ENCODE data around the gene SAMSN1. TPM values are rescaled to one million over a fixed set of nuclear protein-coding genes. Genes with fewer than 3 reads are reported as not detected.

SAMSN1 gene
- total RNA-seq, 1 donor from 2014 or later = 1.0 TPM

DNA sequence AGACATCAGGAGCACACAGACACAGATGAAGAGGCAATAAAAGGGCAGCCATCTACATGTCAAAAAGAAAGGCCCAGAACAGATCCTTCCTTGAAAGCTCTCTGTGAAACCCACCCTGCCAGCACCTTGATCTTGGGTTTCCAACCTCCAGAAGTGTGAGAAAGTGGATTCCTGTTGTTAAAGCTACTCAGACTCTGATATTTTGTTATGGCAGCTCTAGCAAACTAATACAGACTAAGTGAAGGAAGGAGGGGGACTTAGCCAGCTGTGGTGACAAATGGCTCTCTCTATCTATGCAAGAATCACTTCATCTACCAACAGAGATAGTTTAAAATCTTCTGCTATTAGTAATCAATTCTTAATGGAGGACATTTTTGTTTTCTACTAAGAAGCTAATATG is 10.4 kb downstream of the SAMSN1 start:
- H3K27me3 ChIP-seq (ENCODE audit: low read depth) = no peaks in the 10 kb centered on the region
- no peaks in the 10 kb centered on the region for H3K4me1 ChIP-seq
- no peak overlapping the region for H3K27ac ChIP-seq (replicated peaks)
- intact Hi-C loops (cut with micrococcal nuclease) = no loop called here
- peaks cover 20% of the 10 kb centered on the region for H3K9me3 ChIP-seq (replicated peaks)
- TF ChIP-seq, protein P1, sequence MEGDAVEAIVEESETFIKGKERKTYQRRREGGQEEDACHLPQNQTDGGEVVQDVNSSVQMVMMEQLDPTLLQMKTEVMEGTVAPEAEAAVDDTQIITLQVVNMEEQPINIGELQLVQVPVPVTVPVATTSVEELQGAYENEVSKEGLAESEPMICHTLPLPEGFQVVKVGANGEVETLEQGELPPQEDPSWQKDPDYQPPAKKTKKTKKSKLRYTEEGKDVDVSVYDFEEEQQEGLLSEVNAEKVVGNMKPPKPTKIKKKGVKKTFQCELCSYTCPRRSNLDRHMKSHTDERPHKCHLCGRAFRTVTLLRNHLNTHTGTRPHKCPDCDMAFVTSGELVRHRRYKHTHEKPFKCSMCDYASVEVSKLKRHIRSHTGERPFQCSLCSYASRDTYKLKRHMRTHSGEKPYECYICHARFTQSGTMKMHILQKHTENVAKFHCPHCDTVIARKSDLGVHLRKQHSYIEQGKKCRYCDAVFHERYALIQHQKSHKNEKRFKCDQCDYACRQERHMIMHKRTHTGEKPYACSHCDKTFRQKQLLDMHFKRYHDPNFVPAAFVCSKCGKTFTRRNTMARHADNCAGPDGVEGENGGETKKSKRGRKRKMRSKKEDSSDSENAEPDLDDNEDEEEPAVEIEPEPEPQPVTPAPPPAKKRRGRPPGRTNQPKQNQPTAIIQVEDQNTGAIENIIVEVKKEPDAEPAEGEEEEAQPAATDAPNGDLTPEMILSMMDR (IDR thresholded peaks at IDR 0.05; ENCODE audit: borderline replicate concordance) = no peak
- no peak for DNase-seq
- H3K4me3 ChIP-seq = no peak overlapping the region
- no peaks in the 10 kb centered on the region for H3K36me3 ChIP-seq

DNA sequence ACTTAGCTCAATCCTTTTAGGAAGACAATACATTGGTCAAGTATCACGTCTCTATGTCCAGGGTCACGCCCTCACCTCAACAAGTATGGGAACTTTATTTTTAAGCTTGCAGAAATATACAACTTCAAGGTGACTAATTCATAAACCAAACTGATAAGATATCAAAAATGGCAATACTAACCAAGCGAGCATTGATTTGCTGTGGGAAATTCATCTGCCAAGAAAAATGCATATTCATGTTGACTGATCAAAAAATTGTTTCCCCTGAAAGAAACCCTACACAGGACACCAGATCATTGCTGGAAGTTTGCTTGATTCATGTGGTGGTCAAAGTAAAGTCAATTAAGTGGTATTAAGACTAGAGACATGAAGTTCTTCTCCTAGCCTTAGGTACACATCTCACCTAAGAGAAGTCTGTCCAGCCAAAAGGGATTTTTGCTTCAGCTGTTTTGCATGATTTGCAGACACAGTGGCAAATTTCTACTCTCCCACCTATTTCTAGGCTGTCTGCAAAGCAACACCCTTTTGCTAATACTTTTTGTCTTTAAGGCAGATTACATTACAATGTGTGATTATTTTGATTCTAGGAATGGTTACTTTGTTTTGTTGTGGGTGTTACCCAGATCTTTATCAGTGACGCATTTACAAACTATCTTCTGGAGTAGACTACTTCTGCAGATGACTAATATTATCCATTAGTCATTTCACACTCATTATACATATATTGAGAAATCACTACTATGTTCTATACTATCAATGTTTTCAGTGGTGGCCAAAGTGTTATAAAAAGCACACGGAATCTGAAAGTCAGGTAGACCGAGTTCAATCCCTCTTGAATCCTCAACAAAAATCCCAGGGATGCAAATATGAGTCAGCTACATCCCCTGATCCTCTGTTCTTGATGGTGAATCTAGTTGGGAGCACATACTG is 12.4 kb downstream of the SAMSN1 start:
- H3K4me1 ChIP-seq = no peaks in the 10 kb centered on the region
- H3K27ac ChIP-seq (replicated peaks) = no peak overlapping the region
- TF ChIP-seq, protein P1 (IDR thresholded peaks at IDR 0.05; ENCODE audit: borderline replicate concordance) = no peak
- no peak overlapping the region for H3K4me3 ChIP-seq
- intact Hi-C loops (cut with micrococcal nuclease) = no loop called here
- H3K36me3 ChIP-seq = no peaks in the 10 kb centered on the region
- no peaks in the 10 kb centered on the region for H3K27me3 ChIP-seq (ENCODE audit: low read depth)
- H3K9me3 ChIP-seq (replicated peaks) = peaks cover 14% of the 10 kb centered on the region
- no peak for DNase-seq

DNA sequence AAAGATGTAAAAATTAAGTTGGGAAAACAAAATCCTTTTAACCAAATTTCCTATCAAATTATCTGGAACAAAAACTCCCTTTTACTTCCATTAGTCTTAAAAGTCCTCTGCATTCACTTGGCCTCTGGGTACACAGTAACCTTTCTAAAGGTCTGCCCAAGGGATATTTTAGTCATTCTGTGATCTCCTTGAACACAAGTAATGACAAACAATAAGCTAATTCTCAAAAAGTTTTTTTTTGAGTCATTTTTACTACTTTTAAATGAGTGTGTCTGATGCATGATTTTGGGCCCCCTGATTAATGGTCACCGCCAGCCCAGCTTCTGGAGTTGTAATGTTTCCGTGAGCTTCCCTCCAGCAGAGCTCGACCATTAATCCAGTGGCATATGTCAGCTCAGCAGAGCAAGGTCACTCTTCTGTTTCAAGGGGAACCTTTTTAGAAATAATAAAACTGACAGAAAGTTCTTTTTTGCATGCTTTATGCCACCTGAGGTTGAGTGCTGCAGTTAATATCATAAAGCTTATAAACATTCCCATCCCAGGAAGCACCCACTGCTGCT is 14.3 kb downstream of the SAMSN1 start:
- Histone ChIP-seq H3K4me3 (no peak overlapping the region), H3K27ac (replicated peaks) (no peak overlapping the region), H3K4me1 (peaks cover under 1% of the 10 kb centered on the region), H3K27me3 (ENCODE audit: low read depth) (no peaks in the 10 kb centered on the region), H3K9me3 (replicated peaks) (peaks cover 11% of the 10 kb centered on the region), H3K36me3 (no peaks in the 10 kb centered on the region)
- TF ChIP-seq, protein P1 (IDR thresholded peaks at IDR 0.05; ENCODE audit: borderline replicate concordance) = no peak
- DNase-seq = no peak
- intact Hi-C loops (cut with micrococcal nuclease) = no loop called here

DNA sequence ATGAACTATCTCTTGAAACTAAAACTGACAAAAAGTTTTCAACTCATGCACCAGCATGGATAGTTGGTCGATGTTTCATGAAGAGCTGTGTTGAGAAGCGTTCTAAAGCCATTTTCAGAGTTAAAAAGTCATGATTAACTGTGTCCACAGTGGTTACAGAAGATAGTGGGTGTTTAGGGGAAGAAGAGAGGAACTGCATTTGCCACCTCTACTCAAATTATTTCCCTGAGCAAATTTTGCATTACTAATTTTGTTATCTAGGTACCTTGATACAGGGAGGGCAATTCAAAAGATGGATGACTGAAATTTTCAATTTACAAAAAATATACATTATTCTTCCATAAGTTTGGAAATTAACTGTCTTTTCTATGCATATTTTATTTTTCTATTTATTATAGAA is 15.5 kb downstream of the SAMSN1 start:
- Histone ChIP-seq H3K4me1 (peaks cover 5% of the 10 kb centered on the region), H3K36me3 (no peaks in the 10 kb centered on the region), H3K27ac (replicated peaks) (no peak overlapping the region), H3K27me3 (ENCODE audit: low read depth) (no peaks in the 10 kb centered on the region), H3K4me3 (no peak overlapping the region), H3K9me3 (replicated peaks) (peaks cover 2% of the 10 kb centered on the region)
- intact Hi-C loops (cut with micrococcal nuclease) = no loop called here
- no peak for DNase-seq
- TF ChIP-seq, protein P1 (IDR thresholded peaks at IDR 0.05; ENCODE audit: borderline replicate concordance) = no peak

DNA sequence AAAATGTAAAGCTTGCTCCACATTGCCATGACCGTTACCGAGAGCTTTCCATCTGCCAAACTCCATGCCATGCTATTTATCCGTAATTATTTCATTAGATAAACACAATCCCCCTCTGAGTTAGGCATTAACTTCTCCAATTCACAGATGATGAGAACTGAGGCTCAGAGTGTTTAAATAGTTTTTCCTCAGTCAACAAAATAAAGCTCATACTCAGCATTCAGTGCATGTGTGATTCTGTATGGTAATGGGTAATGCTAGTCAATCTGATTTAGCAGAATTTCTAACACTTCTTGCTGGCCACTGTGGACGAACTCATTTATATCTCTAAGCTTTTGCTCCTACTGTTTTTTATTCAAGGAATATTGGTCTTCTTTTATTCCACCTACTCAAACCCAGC is 17.3 kb downstream of the SAMSN1 start:
- H3K27ac ChIP-seq (replicated peaks) = no peak overlapping the region
- no peaks in the 10 kb centered on the region for H3K27me3 ChIP-seq (ENCODE audit: low read depth)
- no peaks in the 10 kb centered on the region for H3K9me3 ChIP-seq (replicated peaks)
- H3K4me1 ChIP-seq = peaks cover 5% of the 10 kb centered on the region
- TF ChIP-seq, protein P1 (IDR thresholded peaks at IDR 0.05; ENCODE audit: borderline replicate concordance) = no peak
- H3K4me3 ChIP-seq = no peak overlapping the region
- no peak for DNase-seq
- no peaks in the 10 kb centered on the region for H3K36me3 ChIP-seq
- intact Hi-C loops (cut with micrococcal nuclease) = loop anchor here (2.0 kb wide), 1 partner anchor 18 kb away; the partner anchor contains the start of gene SAMSN1

Data from left ventricle myocardium inferior (tissue), 1 donor.